HL-60 (cell line): ENCODE results near the gene ANKZF1.

ENCODE experiments used
- DNase-seq, 2 experiments: peaks; one replicate each; pipeline ENCODE4 v3.0.0-alpha.2; 2010 to 2020; ENCODE audit warnings: low read depth in 1 of 2, low spot score in 1 of 2
- H3K27ac ChIP-seq: fragments of 250-450 bp; sonication (Bioruptor Pico); replicated peaks from 2 replicates; pipeline ENCODE4 v1.5.1; 2020; ENCODE audit warnings: mild to moderate bottlenecking, moderate library complexity
- H3K27me3 ChIP-seq: fragments of 250-450 bp; sonication (Bioruptor Pico); 2 replicates; pipeline ENCODE4 v1.5.1; 2021; ENCODE audit warnings: mild to moderate bottlenecking, moderate library complexity; ENCODE audit not compliant: insufficient read depth, poor library complexity, severe bottlenecking
- H3K4me3 ChIP-seq: replicated peaks from 2 replicates; pipeline ENCODE4 v1.5.1; 2011; ENCODE audit warnings: mild to moderate bottlenecking, control low read depth, low read length; ENCODE audit not compliant: insufficient read depth
- CTCF ChIP-seq: IDR thresholded peaks from one replicate; pipeline ENCODE4 v1.5.1; 2011; ENCODE audit warnings: low read length, control low read depth, inconsistent platforms; ENCODE audit not compliant: insufficient read depth
- GABPA ChIP-seq: IDR thresholded peaks from 2 replicates; pipeline ENCODE4 v1.6.1; 2012; ENCODE audit warnings: low read depth
- POLR2AphosphoS5 ChIP-seq: IDR thresholded peaks from 2 replicates; pipeline ENCODE4 v1.6.1; 2012; ENCODE audit warnings: low read depth
- REST ChIP-seq: IDR thresholded peaks from 2 replicates; pipeline ENCODE4 v1.6.1; 2012; ENCODE audit warnings: low read depth; ENCODE audit not compliant: insufficient replicate concordance
- SPI1 ChIP-seq: IDR thresholded peaks from 2 replicates; pipeline ENCODE4 v1.6.1; 2012; ENCODE audit warnings: low read depth, mild to moderate bottlenecking, borderline replicate concordance

ANKZF1 gene

GRCh38 chr2:219204425-219205164 is 25.0 kb upstream of the ANKZF1 start:
- no peaks in the 10 kb centered on the region for H3K27me3 ChIP-seq
- no peak overlapping the region for H3K27ac ChIP-seq
- H3K4me3 ChIP-seq: no peak overlapping the region
- DNase-seq: no peak
- no peak for TF ChIP-seq CTCF
- TF ChIP-seq SPI1: no peak

- no peak for TF ChIP-seq CTCF
- no peak for TF ChIP-seq REST
- Histone ChIP-seq H3K4me3 (no peak overlapping the region), H3K27me3 (no peaks in the 10 kb centered on the region), H3K27ac (no peak overlapping the region)
- DNase-seq: no peak
These were observed 24.5 kb upstream of the ANKZF1 start for GRCh38 chr2:219205165-219205538.

GRCh38 chr2:219205981-219206327 is 23.7 kb upstream of the ANKZF1 start:
- peak overlapping the region; percentile 75 for H3K4me3 ChIP-seq
- peak overlapping the region; percentile 64 for H3K27ac ChIP-seq
- no peaks in the 10 kb centered on the region for H3K27me3 ChIP-seq
- DNase-seq: no peak
- no peak for TF ChIP-seq GABPA
- no peak for TF ChIP-seq SPI1
- TF ChIP-seq CTCF: no peak
- TF ChIP-seq REST: no peak
- no peak for TF ChIP-seq POLR2AphosphoS5

GRCh38 chr2:219206328-219207133 is 23.1 kb upstream of the ANKZF1 start, which contains the start of gene ZFAND2B:
Gene ZFAND2B, plus strand, starts transcription at chr2:219206782. Its CDS starts 206 bp downstream, at chr2:219206988.
- peak within 1 kb of the TSS; percentile 65 for H3K27ac ChIP-seq
- peak within 1 kb of the TSS; percentile 75 for H3K4me3 ChIP-seq
- peak; percentile 79 to 91 for DNase-seq
- no peaks in the 10 kb centered on the region for H3K27me3 ChIP-seq
- TF ChIP-seq GABPA (no peak), CTCF (no peak), POLR2AphosphoS5 (peak; percentile 93), REST (no peak), SPI1 (no peak)
